ENCODE results near the gene TSPAN10. TPM values are rescaled to one million over a fixed set of nuclear protein-coding genes. Genes with fewer than 3 reads are reported as not detected.

The TSPAN10 gene
- total RNA-seq, 1 donor from 2014 or later: 0.52 TPM

DNA sequence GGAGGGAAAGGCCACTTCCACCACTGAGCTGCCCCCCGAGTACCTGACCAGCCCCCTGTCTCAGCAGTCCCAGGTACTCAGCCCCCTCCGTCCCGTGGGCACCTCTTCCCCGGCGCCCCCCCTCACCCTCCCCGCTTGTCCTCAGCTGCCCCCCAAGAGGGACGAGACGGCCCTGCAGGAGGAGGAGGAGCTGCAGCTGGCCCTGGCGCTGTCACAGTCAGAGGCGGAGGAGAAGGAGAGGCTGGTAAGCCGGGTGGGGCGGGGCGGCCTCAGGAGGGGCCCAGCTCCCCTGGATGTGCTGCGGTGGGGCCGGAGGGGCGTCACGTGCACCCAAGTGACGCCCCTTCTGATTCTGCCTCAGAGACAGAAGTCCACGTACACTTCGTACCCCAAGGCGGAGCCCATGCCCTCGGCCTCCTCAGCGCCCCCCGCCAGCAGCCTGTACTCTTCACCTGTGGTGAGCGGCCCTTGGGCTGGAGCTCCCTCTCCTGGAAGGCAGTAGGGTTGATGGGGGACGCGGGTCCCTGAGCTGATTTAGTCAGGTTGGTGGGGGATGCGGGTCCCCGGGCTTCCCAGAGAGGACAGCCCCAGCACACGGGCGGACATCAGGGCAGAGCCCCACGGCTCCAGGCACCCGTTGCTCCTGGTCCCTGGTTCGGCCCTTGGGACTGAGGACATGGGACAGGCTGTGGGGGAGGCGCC lies 56.7 kb downstream of the TSPAN10 start:
- no peaks in the 10 kb centered on the region for H3K9me3 ChIP-seq (ENCODE audit: control insufficient read depth in 3 of 3, low read length in 3 of 3)
- H3K27me3 ChIP-seq (ENCODE audit: control insufficient read depth in 3 of 3, insufficient read depth in 3 of 3, low read length in 3 of 3): no peaks in the 10 kb centered on the region
- H3K9ac ChIP-seq (ENCODE audit: low read depth in 1 of 3, low read length in 3 of 3): no peak overlapping the region
- H3K4me1 ChIP-seq (ENCODE audit: control insufficient read depth in 3 of 3, insufficient read depth in 3 of 3, low read length in 3 of 3): peaks cover 0 to 19% (median 15%) of the 10 kb centered on the region in 3 donors
- peaks cover 69 to 79% (median 73%) of the 10 kb centered on the region in 3 donors for H3K36me3 ChIP-seq (ENCODE audit: control insufficient read depth in 3 of 3, insufficient read depth in 3 of 3, low read length in 3 of 3)
- no peak overlapping the region for H3K4me3 ChIP-seq (ENCODE audit: low read length in 3 of 3)
- no peak overlapping the region for H3K27ac ChIP-seq (ENCODE audit: low read depth, low read length)

DNA sequence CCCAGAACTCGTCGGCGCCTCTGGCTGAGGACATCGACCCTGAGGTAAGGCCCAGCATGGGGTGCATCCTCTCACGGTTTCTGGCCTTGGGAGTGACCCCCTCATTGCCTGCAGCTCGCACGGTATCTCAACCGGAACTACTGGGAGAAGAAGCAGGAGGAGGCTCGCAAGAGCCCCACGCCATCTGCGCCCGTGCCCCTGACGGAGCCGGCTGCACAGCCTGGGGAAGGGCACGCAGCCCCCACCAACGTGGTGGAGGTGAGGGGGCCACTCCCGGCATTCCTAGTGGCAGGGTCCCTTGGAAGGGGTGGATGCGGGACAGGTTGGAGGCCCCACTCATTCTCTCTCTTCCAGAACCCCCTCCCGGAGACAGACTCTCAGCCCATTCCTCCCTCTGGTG lies 57.8 kb downstream of the TSPAN10 start:
- no peak overlapping the region for H3K27ac ChIP-seq (ENCODE audit: low read depth, low read length)
- H3K9ac ChIP-seq (ENCODE audit: low read depth in 1 of 3, low read length in 3 of 3): no peak overlapping the region
- peaks cover 62 to 72% (median 65%) of the 10 kb centered on the region in 3 donors for H3K36me3 ChIP-seq (ENCODE audit: control insufficient read depth in 3 of 3, insufficient read depth in 3 of 3, low read length in 3 of 3)

GRCh38 chr17:81695211-81695610 lies 58.2 kb downstream of the TSPAN10 start:
- Histone ChIP-seq H3K27ac (ENCODE audit: low read depth, low read length) (no peak overlapping the region), H3K4me1 (ENCODE audit: control insufficient read depth in 3 of 3, insufficient read depth in 3 of 3, low read length in 3 of 3) (peaks cover 0 to 19% (median 15%) of the 10 kb centered on the region in 3 donors), H3K4me3 (ENCODE audit: low read length in 3 of 3) (no peak overlapping the region), H3K36me3 (ENCODE audit: control insufficient read depth in 3 of 3, insufficient read depth in 3 of 3, low read length in 3 of 3) (peaks cover 58 to 68% (median 62%) of the 10 kb centered on the region in 3 donors), H3K9me3 (ENCODE audit: control insufficient read depth in 3 of 3, low read length in 3 of 3) (no peaks in the 10 kb centered on the region), H3K27me3 (ENCODE audit: control insufficient read depth in 3 of 3, insufficient read depth in 3 of 3, low read length in 3 of 3) (no peaks in the 10 kb centered on the region), H3K9ac (ENCODE audit: low read depth in 1 of 3, low read length in 3 of 3) (no peak overlapping the region)

More for the DNA sequence above, 57.8 kb downstream of the TSPAN10 start:
- no peak overlapping the region for H3K4me3 ChIP-seq (ENCODE audit: low read length in 3 of 3)
- H3K27me3 ChIP-seq (ENCODE audit: control insufficient read depth in 3 of 3, insufficient read depth in 3 of 3, low read length in 3 of 3): no peaks in the 10 kb centered on the region
- H3K4me1 ChIP-seq (ENCODE audit: control insufficient read depth in 3 of 3, insufficient read depth in 3 of 3, low read length in 3 of 3): peaks cover 0 to 19% (median 15%) of the 10 kb centered on the region in 3 donors
- no peaks in the 10 kb centered on the region for H3K9me3 ChIP-seq (ENCODE audit: control insufficient read depth in 3 of 3, low read length in 3 of 3)

DNA sequence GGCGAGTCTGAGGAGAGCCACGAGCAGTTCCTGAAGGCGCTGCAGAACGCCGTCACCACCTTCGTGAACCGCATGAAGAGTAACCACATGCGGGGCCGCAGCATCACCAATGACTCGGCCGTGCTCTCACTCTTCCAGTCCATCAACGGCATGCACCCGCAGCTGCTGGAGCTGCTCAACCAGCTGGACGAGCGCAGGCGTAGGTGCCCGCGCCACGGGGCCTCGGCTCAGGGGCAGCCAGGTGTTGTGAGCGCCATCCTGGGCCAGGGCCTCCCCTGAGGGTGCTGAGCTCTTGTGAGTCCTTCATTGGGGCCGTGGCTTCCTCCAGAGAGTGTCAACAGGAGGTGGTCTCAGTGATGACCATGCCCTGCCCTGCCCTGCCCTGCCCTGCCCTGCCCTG lies 58.8 kb downstream of the TSPAN10 start:
- H3K9ac ChIP-seq (ENCODE audit: low read depth in 1 of 3, low read length in 3 of 3): peak overlapping the region in 1 of 3 donors; percentile 33
- peaks cover under 1 to 22% (median 17%) of the 10 kb centered on the region in 3 donors for H3K4me1 ChIP-seq (ENCODE audit: control insufficient read depth in 3 of 3, insufficient read depth in 3 of 3, low read length in 3 of 3)
- no peaks in the 10 kb centered on the region for H3K27me3 ChIP-seq (ENCODE audit: control insufficient read depth in 3 of 3, insufficient read depth in 3 of 3, low read length in 3 of 3)
- no peaks in the 10 kb centered on the region for H3K9me3 ChIP-seq (ENCODE audit: control insufficient read depth in 3 of 3, low read length in 3 of 3)
- H3K27ac ChIP-seq (ENCODE audit: low read depth, low read length): no peak overlapping the region
- H3K36me3 ChIP-seq (ENCODE audit: control insufficient read depth in 3 of 3, insufficient read depth in 3 of 3, low read length in 3 of 3): peaks cover 56 to 68% (median 60%) of the 10 kb centered on the region in 3 donors
- H3K4me3 ChIP-seq (ENCODE audit: low read length in 3 of 3): no peak overlapping the region

DNA sequence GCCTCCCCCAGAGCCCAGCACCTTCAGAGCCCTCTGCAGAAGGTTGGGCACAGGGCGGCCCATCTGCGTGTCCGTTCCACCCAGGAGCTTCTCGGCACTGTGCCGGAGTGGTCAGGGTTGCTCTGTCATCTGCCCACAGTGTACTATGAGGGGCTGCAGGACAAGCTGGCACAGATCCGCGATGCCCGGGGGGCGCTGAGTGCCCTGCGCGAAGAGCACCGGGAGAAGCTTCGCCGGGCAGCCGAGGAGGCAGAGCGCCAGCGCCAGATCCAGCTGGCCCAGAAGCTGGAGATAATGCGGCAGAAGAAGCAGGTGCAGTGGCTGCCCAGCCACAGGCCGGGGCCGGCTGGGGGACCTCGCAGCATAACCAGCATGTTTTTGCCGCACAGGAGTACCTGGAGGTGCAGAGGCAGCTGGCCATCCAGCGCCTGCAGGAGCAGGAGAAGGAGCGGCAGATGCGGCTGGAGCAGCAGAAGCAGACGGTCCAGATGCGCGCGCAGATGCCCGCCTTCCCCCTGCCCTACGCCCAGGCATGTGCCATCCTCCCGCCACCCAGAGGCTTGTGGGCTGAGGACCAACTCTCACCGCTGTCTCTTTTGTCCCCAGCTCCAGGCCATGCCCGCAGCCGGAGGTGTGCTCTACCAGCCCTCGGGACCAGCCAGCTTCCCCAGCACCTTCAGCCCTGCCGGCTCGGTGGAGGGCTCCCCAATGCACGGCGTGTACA lies 59.4 kb downstream of the TSPAN10 start:
- Histone ChIP-seq H3K9ac (ENCODE audit: low read depth in 1 of 3, low read length in 3 of 3) (peak overlapping the region in 1 of 3 donors; percentile 71), H3K36me3 (ENCODE audit: control insufficient read depth in 3 of 3, insufficient read depth in 3 of 3, low read length in 3 of 3) (peaks cover 59 to 68% (median 61%) of the 10 kb centered on the region in 3 donors), H3K4me1 (ENCODE audit: control insufficient read depth in 3 of 3, insufficient read depth in 3 of 3, low read length in 3 of 3) (peaks cover 6 to 28% (median 22%) of the 10 kb centered on the region in 3 donors), H3K27ac (ENCODE audit: low read depth, low read length) (peak overlapping the region; percentile 85), H3K27me3 (ENCODE audit: control insufficient read depth in 3 of 3, insufficient read depth in 3 of 3, low read length in 3 of 3) (no peaks in the 10 kb centered on the region), H3K4me3 (ENCODE audit: low read length in 3 of 3) (no peak overlapping the region), H3K9me3 (ENCODE audit: control insufficient read depth in 3 of 3, low read length in 3 of 3) (no peaks in the 10 kb centered on the region)

GRCh38 chr17:81697261-81698044 lies 60.5 kb downstream of the TSPAN10 start:
- Histone ChIP-seq H3K4me1 (ENCODE audit: control insufficient read depth in 3 of 3, insufficient read depth in 3 of 3, low read length in 3 of 3) (peaks cover 17 to 39% (median 33%) of the 10 kb centered on the region in 3 donors), H3K27me3 (ENCODE audit: control insufficient read depth in 3 of 3, insufficient read depth in 3 of 3, low read length in 3 of 3) (no peaks in the 10 kb centered on the region), H3K27ac (ENCODE audit: low read depth, low read length) (peak overlapping the region; percentile 85), H3K4me3 (ENCODE audit: low read length in 3 of 3) (no peak overlapping the region), H3K36me3 (ENCODE audit: control insufficient read depth in 3 of 3, insufficient read depth in 3 of 3, low read length in 3 of 3) (peaks cover 54 to 63% (median 55%) of the 10 kb centered on the region in 3 donors), H3K9ac (ENCODE audit: low read depth in 1 of 3, low read length in 3 of 3) (peak overlapping the region in 1 of 3 donors; percentile 71), H3K9me3 (ENCODE audit: control insufficient read depth in 3 of 3, low read length in 3 of 3) (no peaks in the 10 kb centered on the region)

Small RNA genes within 50 kb of the gene (small RNA-seq; reads per million reads assigned to genes)
- not detected for gene MIR6786

Other genes starting within 250 kb of the TSPAN10 start
- 8.4 TPM for gene BAHCC1, start 241.7 kb upstream of the TSPAN10 start, total RNA-seq
- gene ACTG1, start 124.4 kb upstream of the TSPAN10 start, total RNA-seq: 1,613 TPM
- 1.0 TPM for gene FSCN2, start 108.8 kb upstream of the TSPAN10 start, total RNA-seq
- 7.8 TPM for gene FAAP100, start 84.8 kb upstream of the TSPAN10 start, total RNA-seq
- gene NPLOC4, start 84 bp upstream of the TSPAN10 start, total RNA-seq: 43.8 TPM
- gene PDE6G, start 19.3 kb downstream of the TSPAN10 start, total RNA-seq: 1.0 TPM
- gene OXLD1, start 29.4 kb downstream of the TSPAN10 start, total RNA-seq: 10.4 TPM
- 5.7 TPM for gene CCDC137, start 29.5 kb downstream of the TSPAN10 start, total RNA-seq
- 25.1 TPM for gene ARL16, start 46.6 kb downstream of the TSPAN10 start, total RNA-seq
- gene HGS, start 46.8 kb downstream of the TSPAN10 start, total RNA-seq: 27.7 TPM
- gene MRPL12, start 66.2 kb downstream of the TSPAN10 start, total RNA-seq: 4.7 TPM
- gene SLC25A10, start 75.1 kb downstream of the TSPAN10 start, total RNA-seq: 6.8 TPM
- gene GCGR, start 167.0 kb downstream of the TSPAN10 start, total RNA-seq: not detected
- gene MCRIP1, start 196.1 kb downstream of the TSPAN10 start, total RNA-seq: 81.9 TPM
- gene PPP1R27, start 197.9 kb downstream of the TSPAN10 start, total RNA-seq: 35.0 TPM
- gene P4HB, start 223.3 kb downstream of the TSPAN10 start, total RNA-seq: 264 TPM
- 43.3 TPM for gene ARHGDIA, start 234.1 kb downstream of the TSPAN10 start, total RNA-seq